Stimulated activated naive CD8-positive, alpha-beta T cell treated with anti-CD3 and anti-CD28 coated beads, Interleukin-15, Interleukin-2, amounts not matched to agents 100 ng/mL and 50 ng/mL, for 24 hours (primary cell): ENCODE measurements around the gene XIRP1.
A peak's percentile ranks its signal among the peaks of the same experiment; 100 is the strongest.

Experiments used
- H3K27ac Mint-ChIP-seq: one replicate; pipeline ENCODE4 v1.8.0; 2021; ENCODE audit warnings: mild to moderate bottlenecking, mixed read lengths
- H3K27me3 Mint-ChIP-seq: one replicate; pipeline ENCODE4 v1.8.0; 2021; ENCODE audit warnings: mixed read lengths
- H3K36me3 Mint-ChIP-seq: one replicate; pipeline ENCODE4 v1.8.0; 2021; ENCODE audit warnings: low read depth, mixed read lengths
- H3K4me1 Mint-ChIP-seq: one replicate; pipeline ENCODE4 v1.8.0; 2021; ENCODE audit warnings: low read depth, mixed read lengths
- H3K4me3 Mint-ChIP-seq: one replicate; pipeline ENCODE4 v1.8.0; 2021; ENCODE audit warnings: mild to moderate bottlenecking, mixed read lengths
- H3K9me3 Mint-ChIP-seq: one replicate; pipeline ENCODE4 v1.8.0; 2021; ENCODE audit warnings: mixed read lengths

The XIRP1 gene

GRCh38 chr3:39149059-39149455 is 43.3 kb downstream of the XIRP1 start:
- Mint-ChIP-seq H3K27ac (peak overlapping the region; percentile 100), H3K36me3 (peaks cover 83% of the 10 kb centered on the region), H3K4me3 (peak overlapping the region; percentile 100), H3K4me1 (peaks cover 82% of the 10 kb centered on the region), H3K9me3 (no peaks in the 10 kb centered on the region), H3K27me3 (no peaks in the 10 kb centered on the region)

- Mint-ChIP-seq H3K9me3 (no peaks in the 10 kb centered on the region), H3K36me3 (peaks cover 88% of the 10 kb centered on the region), H3K27me3 (no peaks in the 10 kb centered on the region), H3K27ac (peak overlapping the region; percentile 100), H3K4me3 (peak overlapping the region; percentile 100), H3K4me1 (peaks cover 85% of the 10 kb centered on the region)
Observed at GRCh38 chr3:39148435-39149058, 43.8 kb downstream of the XIRP1 start.

- Mint-ChIP-seq H3K4me3 (peak overlapping the region; percentile 100), H3K36me3 (peaks cover 95% of the 10 kb centered on the region), H3K27me3 (no peaks in the 10 kb centered on the region), H3K4me1 (peaks cover 91% of the 10 kb centered on the region), H3K27ac (peak overlapping the region; percentile 100), H3K9me3 (no peaks in the 10 kb centered on the region)
Observed at GRCh38 chr3:39147711-39148434, 44.5 kb downstream of the XIRP1 start.

GRCh38 chr3:39146611-39147591 is 45.5 kb downstream of the XIRP1 start:
- Mint-ChIP-seq H3K9me3 (no peaks in the 10 kb centered on the region), H3K4me1 (peaks cover 91% of the 10 kb centered on the region), H3K27me3 (no peaks in the 10 kb centered on the region), H3K27ac (peak overlapping the region; percentile 100), H3K4me3 (peak overlapping the region; percentile 100), H3K36me3 (peaks cover 94% of the 10 kb centered on the region)

- Mint-ChIP-seq H3K4me3 (peak overlapping the region; percentile 13), H3K27me3 (no peaks in the 10 kb centered on the region), H3K27ac (peak overlapping the region; percentile 100), H3K9me3 (no peaks in the 10 kb centered on the region), H3K4me1 (peaks cover 91% of the 10 kb centered on the region), H3K36me3 (peaks cover 94% of the 10 kb centered on the region)
Observed at GRCh38 chr3:39146083-39146501, 46.3 kb downstream of the XIRP1 start.

- Mint-ChIP-seq H3K27ac (peak overlapping the region; percentile 72), H3K27me3 (no peaks in the 10 kb centered on the region), H3K4me1 (peaks cover 91% of the 10 kb centered on the region), H3K9me3 (no peaks in the 10 kb centered on the region), H3K4me3 (no peak overlapping the region), H3K36me3 (peaks cover 93% of the 10 kb centered on the region)
Observed at GRCh38 chr3:39144748-39145380, 47.5 kb downstream of the XIRP1 start.

GRCh38 chr3:39144095-39144747 is 48.2 kb downstream of the XIRP1 start:
- Mint-ChIP-seq H3K27ac (peak overlapping the region; percentile 72), H3K4me1 (peaks cover 90% of the 10 kb centered on the region), H3K9me3 (no peaks in the 10 kb centered on the region), H3K36me3 (peaks cover 92% of the 10 kb centered on the region), H3K4me3 (no peak overlapping the region), H3K27me3 (no peaks in the 10 kb centered on the region)

- Mint-ChIP-seq H3K36me3 (peaks cover 82% of the 10 kb centered on the region), H3K9me3 (no peaks in the 10 kb centered on the region), H3K4me1 (peaks cover 88% of the 10 kb centered on the region), H3K4me3 (no peak overlapping the region), H3K27ac (peak overlapping the region; percentile 16), H3K27me3 (no peaks in the 10 kb centered on the region)
Observed at GRCh38 chr3:39143051-39143885, 49.1 kb downstream of the XIRP1 start.

GRCh38 chr3:39142067-39142466 is 50.3 kb downstream of the XIRP1 start:
- Mint-ChIP-seq H3K27ac (peak overlapping the region; percentile 51), H3K4me3 (no peak overlapping the region), H3K9me3 (no peaks in the 10 kb centered on the region), H3K4me1 (peaks cover 81% of the 10 kb centered on the region), H3K36me3 (peaks cover 78% of the 10 kb centered on the region), H3K27me3 (no peaks in the 10 kb centered on the region)

GRCh38 chr3:39141171-39141995 is 51.0 kb downstream of the XIRP1 start:
- no peak overlapping the region for H3K4me3 Mint-ChIP-seq
- H3K36me3 Mint-ChIP-seq, result peaks cover 71% of the 10 kb centered on the region
- peak overlapping the region; percentile 63 for H3K27ac Mint-ChIP-seq
- no peaks in the 10 kb centered on the region for H3K9me3 Mint-ChIP-seq
- H3K27me3 Mint-ChIP-seq, result no peaks in the 10 kb centered on the region
- peaks cover 74% of the 10 kb centered on the region for H3K4me1 Mint-ChIP-seq

- Mint-ChIP-seq H3K36me3 (peaks cover 62% of the 10 kb centered on the region), H3K4me1 (peaks cover 65% of the 10 kb centered on the region), H3K9me3 (no peaks in the 10 kb centered on the region), H3K27ac (peak overlapping the region; percentile 63), H3K27me3 (no peaks in the 10 kb centered on the region), H3K4me3 (no peak overlapping the region)
Observed at GRCh38 chr3:39140341-39140971, 51.9 kb downstream of the XIRP1 start.

- H3K4me3 Mint-ChIP-seq, result no peak overlapping the region
- H3K36me3 Mint-ChIP-seq, result peaks cover 52% of the 10 kb centered on the region
- H3K4me1 Mint-ChIP-seq, result peaks cover 59% of the 10 kb centered on the region
- no peaks in the 10 kb centered on the region for H3K27me3 Mint-ChIP-seq
- peak overlapping the region; percentile 58 for H3K27ac Mint-ChIP-seq
- H3K9me3 Mint-ChIP-seq, result no peaks in the 10 kb centered on the region
Observed at GRCh38 chr3:39139442-39139841, 53.0 kb downstream of the XIRP1 start.
